ENCODE measurements around the gene PEAK1. TPM values are rescaled to one million over a fixed set of nuclear protein-coding genes. Genes with fewer than 3 reads are reported as not detected.
"Not testable (repeated sequence)": the region's sequence is repeated elsewhere in the genome, so short reads cannot be mapped to it uniquely, and the experiment has no call there.

Gene PEAK1
- polyA plus RNA-seq, 1 experiment: 40.7 TPM

DNA sequence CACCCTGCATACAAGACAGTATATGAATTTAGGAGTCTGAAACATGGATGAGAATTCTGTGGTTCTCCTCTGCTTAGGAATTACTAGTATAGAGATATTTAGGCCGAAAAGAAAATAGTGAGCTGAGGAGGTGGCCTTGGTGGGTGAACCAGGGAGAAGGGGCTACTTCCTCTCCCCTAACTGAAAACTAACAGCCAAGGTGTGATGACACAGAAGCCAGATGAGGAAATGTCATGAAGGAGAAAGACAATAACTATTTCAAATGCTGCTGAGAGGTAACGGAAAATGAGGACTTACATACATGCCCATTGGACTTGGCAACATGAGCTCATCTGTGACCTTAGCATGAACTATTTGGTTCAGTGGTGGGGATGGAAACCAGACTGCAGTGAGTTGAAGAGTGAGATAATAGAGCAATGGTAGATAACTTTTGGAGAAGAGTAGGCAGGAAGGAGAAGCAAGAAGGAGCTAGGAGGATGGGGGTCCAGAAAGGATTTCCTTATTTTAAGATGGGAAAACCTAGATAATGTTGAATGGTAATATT lies 234.6 kb downstream of the PEAK1 start:
- no peak for DNase-seq (ENCODE audit: low read depth)
- CTCF ChIA-PET: interaction anchor here (1.1 to 3.1 kb wide), 7 partner anchors 17 to 448 kb away, joined by 3 to 17 read pairs (median 5); no protein-coding TSS in a partner anchor
- Histone ChIP-seq H3K27me3 (ENCODE audit: control insufficient read depth, insufficient read depth, low read length) (no peaks in the 10 kb centered on the region), H3K4me3 (ENCODE audit: low read depth, low read length) (no peak overlapping the region), H3K36me3 (ENCODE audit: control insufficient read depth, insufficient read depth, low read length) (peaks cover 4% of the 10 kb centered on the region; the same call in 1 of the 2 replicates)
- TF ChIP-seq, protein P1, sequence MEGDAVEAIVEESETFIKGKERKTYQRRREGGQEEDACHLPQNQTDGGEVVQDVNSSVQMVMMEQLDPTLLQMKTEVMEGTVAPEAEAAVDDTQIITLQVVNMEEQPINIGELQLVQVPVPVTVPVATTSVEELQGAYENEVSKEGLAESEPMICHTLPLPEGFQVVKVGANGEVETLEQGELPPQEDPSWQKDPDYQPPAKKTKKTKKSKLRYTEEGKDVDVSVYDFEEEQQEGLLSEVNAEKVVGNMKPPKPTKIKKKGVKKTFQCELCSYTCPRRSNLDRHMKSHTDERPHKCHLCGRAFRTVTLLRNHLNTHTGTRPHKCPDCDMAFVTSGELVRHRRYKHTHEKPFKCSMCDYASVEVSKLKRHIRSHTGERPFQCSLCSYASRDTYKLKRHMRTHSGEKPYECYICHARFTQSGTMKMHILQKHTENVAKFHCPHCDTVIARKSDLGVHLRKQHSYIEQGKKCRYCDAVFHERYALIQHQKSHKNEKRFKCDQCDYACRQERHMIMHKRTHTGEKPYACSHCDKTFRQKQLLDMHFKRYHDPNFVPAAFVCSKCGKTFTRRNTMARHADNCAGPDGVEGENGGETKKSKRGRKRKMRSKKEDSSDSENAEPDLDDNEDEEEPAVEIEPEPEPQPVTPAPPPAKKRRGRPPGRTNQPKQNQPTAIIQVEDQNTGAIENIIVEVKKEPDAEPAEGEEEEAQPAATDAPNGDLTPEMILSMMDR (IDR thresholded peaks at IDR 0.05; ENCODE audit: insufficient read depth, low read depth, low read length): no peak
- POLR2A ChIA-PET: no interaction called here

DNA sequence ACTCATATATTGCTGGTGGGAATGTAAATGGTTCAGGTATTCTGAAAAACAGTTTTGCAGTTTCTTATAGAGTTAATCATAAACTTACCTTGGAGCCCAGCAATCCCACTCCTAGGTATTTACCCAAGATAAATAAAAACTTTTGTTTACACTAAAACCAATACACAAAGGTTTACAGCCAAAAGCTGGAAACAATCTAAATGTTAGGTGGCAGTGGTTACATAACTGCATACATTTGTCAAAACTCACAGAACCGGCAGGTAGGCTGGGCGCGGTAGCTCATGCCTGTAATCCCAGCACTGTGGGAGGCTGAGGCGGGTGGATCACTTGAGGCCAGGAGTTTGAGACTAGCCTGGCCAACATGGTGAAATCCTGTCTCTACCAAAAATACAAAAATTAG lies 235.6 kb downstream of the PEAK1 start:
- H3K27me3 ChIP-seq (ENCODE audit: control insufficient read depth, insufficient read depth, low read length); DNase-seq (ENCODE audit: low read depth); H3K36me3 ChIP-seq (ENCODE audit: control insufficient read depth, insufficient read depth, low read length); H3K4me3 ChIP-seq (ENCODE audit: low read depth, low read length); POLR2A ChIA-PET: not testable (repeated sequence)
- CTCF ChIA-PET: interaction anchor here (1.0 kb wide), 1 partner anchor 77 kb away, joined by 4 read pairs; no protein-coding TSS in a partner anchor

DNA sequence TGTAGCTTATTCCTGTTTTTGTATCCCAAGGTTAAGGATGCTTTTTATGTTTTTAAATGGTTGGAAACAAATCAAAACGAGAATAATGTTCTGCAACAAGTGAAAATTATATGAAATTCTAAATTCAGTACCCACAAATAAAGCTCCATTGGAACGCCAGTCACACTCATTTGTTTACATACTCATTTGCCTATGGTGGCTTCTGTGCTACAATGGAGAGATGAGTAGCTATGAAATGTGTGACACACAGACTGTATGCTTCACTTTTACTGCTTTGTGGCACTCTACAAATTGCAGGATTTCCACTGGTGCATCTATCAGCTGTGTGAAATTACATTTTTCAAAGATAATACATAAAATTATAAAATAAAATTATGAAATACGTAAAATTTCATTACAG lies 236.8 kb downstream of the PEAK1 start:
- no peak for DNase-seq (ENCODE audit: low read depth)
- TF ChIP-seq, protein P1 (IDR thresholded peaks at IDR 0.05; ENCODE audit: insufficient read depth, low read depth, low read length): no peak
- CTCF ChIA-PET: interaction anchor here (0.8 to 2.0 kb wide), 4 partner anchors 10 to 421 kb away, joined by 3 to 5 read pairs (median 4); no protein-coding TSS in a partner anchor
- POLR2A ChIA-PET: interaction anchor here (0.6 kb wide), 1 partner anchor 236 kb away, joined by 3 read pairs; no protein-coding TSS in a partner anchor
- no peak overlapping the region for H3K4me3 ChIP-seq (ENCODE audit: low read depth, low read length)
- peaks cover 6% of the 10 kb centered on the region; the same call in 1 of the 2 replicates for H3K36me3 ChIP-seq (ENCODE audit: control insufficient read depth, insufficient read depth, low read length)
- no peaks in the 10 kb centered on the region for H3K27me3 ChIP-seq (ENCODE audit: control insufficient read depth, insufficient read depth, low read length)

DNA sequence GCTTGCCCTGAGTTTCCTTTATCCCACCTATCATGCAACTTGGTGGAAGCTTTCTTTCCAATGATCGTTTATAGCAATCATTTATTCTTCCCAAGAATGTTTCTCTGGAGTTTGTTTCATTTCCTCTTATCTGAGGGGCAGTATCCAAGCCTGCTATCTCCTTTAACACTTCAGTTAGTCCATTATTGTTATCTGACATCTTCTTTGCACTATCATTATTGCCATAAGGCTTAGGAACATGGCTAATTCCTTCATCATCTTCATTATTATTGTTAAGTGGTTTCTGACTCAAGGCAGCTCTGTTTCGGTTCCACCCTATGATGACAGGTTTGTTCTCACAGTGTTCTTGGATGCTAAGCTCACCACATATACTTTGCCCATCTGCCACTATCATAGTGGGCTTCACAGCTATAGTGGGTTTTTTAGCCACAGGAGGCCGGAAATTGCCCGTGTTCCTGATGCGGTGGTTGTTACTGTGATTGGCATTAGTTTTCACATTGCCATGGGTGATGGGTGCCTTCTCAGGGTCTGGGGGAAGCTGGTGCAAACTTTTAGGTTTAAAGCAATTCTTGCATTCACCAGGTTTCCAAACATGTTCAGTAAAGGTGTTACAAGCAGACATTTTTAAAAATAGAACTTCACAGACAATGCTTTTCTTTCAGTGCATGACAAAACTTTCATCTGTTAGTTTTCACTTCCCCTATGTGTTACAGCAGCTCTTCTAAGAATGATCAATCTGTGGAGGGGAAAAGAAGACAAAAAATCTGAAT lies 238.4 kb downstream of the PEAK1 start:
- peaks cover 6% of the 10 kb centered on the region; the same call in 1 of the 2 replicates for H3K36me3 ChIP-seq (ENCODE audit: control insufficient read depth, insufficient read depth, low read length)
- ChIA-PET POLR2A (no interaction called here), CTCF (interaction anchor here (0.5 to 2.0 kb wide), 5 partner anchors 10 to 362 kb away, joined by 3 to 7 read pairs (median 3); no protein-coding TSS in a partner anchor)
- H3K27me3 ChIP-seq (ENCODE audit: control insufficient read depth, insufficient read depth, low read length): no peaks in the 10 kb centered on the region
- DNase-seq (ENCODE audit: low read depth): no peak
- TF ChIP-seq, protein P1 (IDR thresholded peaks at IDR 0.05; ENCODE audit: insufficient read depth, low read depth, low read length): no peak
- H3K4me3 ChIP-seq (ENCODE audit: low read depth, low read length): no peak overlapping the region

DNA sequence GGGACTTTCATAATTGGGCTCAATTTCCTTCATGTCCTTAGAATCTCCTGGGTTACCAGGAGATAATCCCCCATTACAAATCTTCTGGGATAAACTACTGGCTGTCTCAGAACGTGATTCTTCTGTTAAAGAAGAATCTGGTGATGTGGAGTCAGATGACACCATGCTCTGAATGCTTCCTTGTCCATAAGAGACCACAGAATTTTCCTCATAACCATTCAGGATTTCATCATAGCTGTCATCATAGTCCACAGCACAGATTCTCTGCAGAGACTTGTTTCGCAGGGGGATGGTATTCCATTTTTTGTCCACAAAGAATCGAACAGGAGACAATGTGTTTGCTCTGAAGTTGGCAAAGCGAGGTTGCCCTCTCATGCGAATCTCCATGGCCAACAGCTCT lies 239.1 kb downstream of the PEAK1 start:
- TF ChIP-seq, protein P1 (IDR thresholded peaks at IDR 0.05; ENCODE audit: insufficient read depth, low read depth, low read length): no peak
- DNase-seq (ENCODE audit: low read depth): no peak
- POLR2A ChIA-PET: no interaction called here
- H3K27me3 ChIP-seq (ENCODE audit: control insufficient read depth, insufficient read depth, low read length): no peaks in the 10 kb centered on the region
- CTCF ChIA-PET: interaction anchor here (1.0 to 2.0 kb wide), 3 partner anchors 10 to 363 kb away, joined by 3 to 7 read pairs (median 5); no protein-coding TSS in a partner anchor
- peaks cover 6% of the 10 kb centered on the region; the same call in 1 of the 2 replicates for H3K36me3 ChIP-seq (ENCODE audit: control insufficient read depth, insufficient read depth, low read length)
- no peak overlapping the region for H3K4me3 ChIP-seq (ENCODE audit: low read depth, low read length)
